GM18511 (cell line): ENCODE data around the gene LRRC3.
"Not testable (repeated sequence)": the region's sequence is repeated elsewhere in the genome, so short reads cannot be mapped to it uniquely, and the experiment has no call there.

Experiments
- ATAC-seq: cut with Tn5 transposase; IDR thresholded peaks from one replicate; pipeline ENCODE4 v1.9.1; 2021; ENCODE audit warnings: mild to moderate bottlenecking, moderate library complexity; ENCODE audit not compliant: unreplicated experiment

The LRRC3 gene

DNA sequence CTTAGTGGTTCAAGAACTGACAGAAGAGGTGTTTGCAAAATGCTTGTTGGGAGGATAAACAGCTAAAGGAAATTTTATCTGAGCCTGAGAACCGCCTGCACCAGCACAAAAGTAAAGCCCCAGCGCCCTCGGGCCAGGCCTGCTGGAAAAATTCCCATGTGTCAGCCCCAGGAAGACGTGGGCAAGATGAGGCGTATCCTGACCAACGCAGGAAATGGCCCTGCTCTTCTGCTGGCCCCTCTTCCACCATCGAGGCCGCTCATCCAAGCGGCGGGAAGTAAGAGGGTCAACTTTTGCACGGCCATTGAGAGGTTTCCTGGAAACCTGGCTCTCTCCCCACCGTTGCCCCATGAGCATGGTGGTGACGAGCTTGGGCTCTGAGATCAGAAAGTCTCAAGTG is 39.6 kb downstream of the LRRC3 start:
- no peak for ATAC-seq

DNA sequence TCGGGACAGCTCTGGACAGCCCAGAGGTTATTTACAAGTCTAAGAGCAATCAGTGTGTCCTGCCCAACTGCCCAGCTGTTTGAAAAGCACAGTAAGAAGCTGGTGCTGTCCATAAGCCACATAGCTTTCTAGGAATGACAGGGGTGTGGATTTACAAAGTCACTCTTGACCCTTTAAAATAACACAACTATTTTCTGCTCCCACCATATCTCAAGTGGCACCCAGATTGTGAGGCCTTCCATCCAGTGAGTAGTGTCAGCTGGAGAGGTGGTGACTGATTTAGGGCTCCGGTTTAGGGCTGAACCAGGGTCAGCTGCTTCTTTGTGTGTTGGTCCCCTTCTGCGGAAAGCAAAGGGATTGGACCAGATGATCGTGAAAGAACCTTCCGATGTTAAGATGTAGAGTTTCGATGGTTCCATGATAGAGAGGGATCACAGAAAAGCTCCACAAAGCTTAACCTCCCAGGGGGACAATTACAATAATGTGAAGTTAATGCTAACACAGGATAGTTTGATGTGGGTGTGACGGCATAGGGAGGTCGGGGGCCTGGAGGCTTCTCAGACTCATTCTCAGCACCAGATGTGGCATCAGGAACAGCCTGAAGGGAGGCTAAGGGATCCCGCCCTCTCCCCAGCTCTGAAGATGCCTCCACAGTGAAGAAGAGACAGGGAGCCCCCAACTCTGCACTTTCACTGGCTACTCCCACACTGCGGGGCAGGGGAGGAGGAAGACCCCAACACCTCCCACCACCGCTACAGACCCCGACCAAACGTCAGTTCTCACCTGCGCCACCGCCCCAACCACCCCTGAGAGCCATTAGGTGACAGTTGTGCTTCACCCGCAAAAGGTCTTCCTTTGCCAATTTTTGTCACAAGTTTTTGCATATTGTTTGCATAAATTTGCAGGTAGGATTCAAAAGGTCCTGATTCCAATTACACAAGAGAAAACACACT is 40.6 kb downstream of the LRRC3 start:
- ATAC-seq, result no peak

DNA sequence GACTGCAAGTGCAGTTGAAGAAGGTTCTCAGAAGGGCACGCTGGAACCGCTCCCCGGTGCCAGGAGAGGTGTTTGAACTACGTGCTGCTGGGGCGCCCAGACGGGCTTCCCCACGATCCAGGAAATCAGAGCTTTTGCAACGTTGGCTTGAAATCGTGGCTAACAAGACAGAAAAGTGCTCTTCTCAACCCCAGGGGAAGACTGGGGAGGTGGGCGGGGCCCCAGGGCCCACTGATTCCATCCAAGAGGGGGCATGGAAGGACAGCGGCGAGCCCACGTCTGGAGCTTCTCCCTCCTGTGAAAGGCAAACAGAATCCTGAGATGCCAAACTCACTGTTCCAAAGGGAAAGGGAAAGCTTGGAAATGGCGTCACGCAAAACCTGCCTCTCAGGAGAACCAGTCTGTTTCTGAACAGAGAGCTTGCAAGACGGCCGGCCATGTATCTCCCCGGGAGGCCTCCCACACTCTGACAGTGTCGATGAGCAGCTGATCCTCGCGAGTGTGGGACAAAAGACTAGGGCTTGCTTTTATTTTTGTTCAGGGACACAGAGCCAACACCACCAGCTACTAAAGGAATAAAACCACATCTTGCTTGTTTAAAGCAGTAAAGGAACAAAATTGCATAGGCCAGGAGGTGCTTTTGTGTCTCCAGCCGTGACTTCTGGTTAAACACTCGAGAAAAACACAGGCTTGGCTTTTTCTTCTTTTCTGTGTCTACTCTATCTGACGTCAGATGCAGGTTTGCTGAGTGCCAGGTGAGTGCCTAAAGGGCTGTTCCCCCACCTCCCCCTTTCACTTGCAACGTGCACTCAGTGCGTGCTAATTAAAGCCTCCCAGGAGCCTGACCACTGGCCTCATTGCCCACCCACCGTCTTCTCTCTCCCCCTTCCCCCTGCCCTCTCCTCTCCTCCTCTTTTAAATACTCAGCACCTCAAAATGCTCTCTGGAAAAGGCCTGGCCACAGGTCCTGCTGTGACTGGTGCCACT is 41.5 kb downstream of the LRRC3 start:
- no peak for ATAC-seq

DNA sequence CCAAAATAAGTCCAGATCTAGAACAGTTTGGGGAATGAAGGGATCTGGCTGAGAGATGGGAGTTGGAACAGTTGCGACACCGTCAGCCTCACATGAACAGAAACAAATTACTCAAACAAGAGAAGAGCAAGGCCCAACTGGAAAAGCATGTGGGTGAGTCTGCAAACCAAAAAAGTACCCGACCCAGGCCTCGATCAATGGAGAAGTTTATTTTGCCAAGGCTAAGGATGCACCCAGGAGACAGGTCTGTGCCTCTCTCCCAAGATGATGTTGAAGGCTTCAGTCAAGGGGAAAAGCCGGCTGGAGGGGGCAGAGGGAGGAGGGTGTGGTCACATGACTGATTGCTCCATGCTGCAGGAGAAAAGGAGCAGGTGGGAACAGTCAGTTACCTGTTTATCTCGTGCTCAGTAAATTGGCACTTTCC is 42.4 kb downstream of the LRRC3 start:
- ATAC-seq, result no peak

DNA sequence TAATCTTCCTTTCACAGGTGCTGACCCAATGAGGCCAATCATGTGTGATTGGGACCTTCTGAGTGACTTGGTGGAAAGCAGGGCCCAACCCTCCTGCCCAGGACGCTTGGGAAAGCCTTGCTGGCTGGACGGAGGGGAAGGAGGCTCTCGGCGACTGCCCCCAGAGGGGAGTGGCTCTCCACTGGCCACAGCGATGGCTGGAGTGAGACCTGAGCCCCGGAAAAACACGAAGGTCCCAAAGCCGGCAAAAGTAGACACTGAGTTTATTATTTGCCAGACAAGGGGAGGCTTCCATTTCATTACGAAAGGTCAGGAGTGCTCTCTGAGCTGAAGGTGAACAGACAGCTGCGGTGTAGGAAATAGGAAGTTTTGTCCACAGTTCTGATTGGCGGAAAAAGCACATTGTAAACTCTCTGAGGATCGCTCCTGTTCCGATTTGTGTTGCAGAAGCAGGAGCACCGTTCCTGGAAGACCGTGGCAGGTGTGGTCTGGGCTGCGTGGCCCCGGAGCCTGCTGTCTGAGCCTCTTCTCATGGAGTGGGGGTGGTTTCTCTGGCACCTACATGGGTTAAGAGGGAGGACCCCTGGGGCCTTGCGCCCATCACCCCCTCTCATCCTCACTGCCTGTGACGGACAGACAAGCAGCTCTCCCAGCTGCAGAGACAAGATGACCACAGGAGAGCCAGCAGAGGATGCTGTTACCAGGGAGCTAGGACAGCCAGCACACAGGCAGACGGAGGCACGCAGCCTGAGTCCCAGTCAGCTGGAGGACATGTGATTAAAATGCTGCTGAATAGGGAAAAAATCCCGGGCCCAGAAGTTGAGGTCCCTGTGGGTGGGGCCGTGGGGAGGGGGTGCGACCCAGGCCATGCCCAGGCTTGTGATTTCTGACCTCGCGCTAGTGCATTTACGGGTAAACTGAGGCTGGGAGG is 43.2 kb downstream of the LRRC3 start:
- ATAC-seq, result no peak

DNA sequence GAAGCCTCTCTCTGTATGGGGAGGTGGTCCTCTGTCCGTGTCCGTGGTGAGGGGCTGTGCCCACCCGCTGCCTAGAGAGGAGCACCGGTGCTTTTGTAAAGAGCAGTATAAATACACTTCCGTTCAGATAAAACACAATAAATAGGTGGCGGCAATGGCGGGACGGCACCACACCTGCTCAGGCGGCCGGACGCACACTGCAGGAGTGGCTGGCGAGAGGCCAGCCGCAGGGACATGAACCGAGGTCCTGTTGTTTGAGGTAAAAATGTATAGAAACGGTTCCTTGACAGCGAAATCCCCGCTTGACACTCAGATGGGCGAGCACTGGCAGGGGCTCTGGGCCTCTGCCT is 43.9 kb downstream of the LRRC3 start:
- no peak for ATAC-seq

DNA sequence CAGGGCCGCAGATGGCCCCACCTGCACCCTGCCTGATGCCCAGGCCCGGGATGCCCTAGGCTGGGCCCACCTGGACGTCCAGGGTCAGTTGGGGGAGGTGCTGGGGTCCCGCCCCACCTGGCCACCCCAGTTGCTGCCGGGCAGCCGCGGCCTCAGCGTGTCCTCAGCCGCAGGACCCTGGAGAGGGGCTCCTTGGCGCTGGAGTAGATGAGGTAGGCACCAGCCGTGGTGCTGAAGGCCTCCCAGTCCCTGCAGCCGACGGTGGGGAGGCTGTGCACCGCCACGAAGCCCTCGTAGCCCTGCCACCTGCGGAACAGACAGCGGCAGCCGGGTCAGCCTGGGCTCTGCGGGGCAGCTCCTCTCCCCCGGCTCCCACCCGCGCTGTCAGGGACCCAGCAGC is 44.3 kb downstream of the LRRC3 start:
- no peak for ATAC-seq

DNA sequence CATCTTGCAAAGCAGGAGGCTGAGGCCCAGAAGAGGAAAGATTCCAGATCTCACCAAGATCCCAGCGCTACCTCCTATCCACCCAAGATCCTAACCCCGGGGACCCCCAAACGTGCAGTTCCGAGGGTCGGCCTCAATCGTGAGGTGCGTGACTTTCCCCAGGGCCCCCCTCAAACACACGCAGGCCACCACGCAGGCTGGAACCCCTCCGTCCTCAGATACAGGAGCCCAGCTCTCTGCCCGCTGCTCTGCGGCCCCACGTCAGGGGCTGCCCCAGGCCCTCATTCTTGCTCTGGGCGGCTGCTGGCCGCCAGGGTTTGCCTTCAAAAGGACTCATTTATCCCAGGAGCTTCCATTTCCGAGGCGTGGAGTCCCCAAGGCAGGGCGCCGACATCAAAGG is 44.8 kb downstream of the LRRC3 start:
- no peak for ATAC-seq

DNA sequence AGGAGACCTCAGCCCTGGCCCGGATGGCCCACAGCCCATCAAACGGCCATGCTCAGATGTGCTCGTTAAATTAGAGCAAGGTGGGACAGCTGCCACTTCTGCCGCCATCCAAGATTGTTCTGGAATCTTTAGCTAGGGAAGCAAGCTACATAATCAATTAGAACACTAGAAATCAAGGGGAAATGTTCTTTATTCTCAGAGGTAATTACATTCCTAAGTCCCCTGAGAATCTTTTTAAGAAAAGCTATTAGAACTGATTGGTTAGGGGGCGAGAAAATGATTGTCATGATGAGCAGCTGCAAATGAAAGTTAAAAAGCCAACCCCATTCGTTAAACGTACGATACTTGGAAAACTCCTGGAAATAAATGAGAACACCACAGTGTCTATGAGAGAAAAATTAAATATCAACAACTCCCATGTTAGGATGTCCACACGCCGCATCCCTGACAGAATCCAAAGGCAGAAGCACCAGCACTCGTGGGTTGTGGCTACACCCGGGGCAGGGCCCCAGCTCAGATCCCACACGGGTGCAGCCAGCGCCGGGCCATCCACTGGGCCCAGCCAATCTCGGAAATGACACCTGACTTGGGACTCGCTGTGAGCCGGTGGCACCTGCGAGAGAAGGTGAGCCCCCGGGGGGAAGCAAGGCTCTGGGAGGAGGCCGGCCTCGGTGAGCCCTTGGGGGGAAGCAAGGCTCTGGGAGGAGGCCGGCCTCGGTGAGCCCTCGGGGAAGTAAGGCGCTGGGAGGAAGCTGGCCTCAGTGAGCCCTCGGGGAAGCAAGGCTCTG is 47.1 kb downstream of the LRRC3 start:
- ATAC-seq, result no peak

DNA sequence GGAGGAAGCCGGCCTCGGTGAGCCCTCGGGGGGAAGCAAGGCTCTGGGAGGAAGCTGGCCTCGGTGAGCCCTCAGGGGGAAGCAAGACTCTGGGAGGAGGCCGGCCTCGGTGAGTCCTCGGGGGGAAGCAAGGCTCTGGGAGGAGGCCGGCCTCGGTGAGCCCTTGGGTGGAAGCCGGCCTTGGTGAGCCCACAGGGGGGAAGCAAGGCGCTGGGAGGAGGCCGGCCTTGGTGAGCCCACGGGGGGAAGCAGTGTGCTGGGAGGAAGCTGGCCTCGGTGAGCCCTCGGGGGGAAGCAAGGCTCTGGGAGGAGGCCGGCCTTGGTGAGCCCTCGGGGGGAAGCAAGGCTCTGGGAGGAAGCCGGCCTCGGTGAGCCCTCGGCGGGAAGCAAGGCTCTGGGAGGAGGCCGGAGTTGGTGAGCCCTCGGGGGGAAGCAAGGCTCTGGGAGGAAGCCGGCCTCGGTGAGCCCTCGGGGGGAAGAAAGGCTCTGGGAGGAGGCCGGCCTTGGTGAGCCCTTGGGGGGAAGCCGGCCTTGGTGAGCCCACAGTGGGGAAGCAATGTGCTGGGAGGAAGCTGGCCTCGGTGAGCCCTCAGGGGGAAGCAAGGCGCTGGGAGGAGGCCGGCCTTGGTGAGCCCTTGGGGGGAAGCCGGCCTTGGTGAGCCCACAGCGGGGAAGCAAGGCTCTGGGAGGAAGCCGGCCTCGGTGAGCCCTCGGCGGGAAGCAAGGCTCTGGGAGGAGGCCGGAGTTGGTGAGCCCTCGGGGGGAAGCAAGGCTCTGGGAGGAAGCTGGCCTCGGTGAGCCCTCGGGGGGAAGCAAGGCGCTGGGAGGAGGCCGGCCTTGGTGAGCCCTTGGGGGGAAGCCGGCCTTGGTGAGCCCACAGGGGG is 47.9 kb downstream of the LRRC3 start:
- ATAC-seq, result not testable (repeated sequence)

DNA sequence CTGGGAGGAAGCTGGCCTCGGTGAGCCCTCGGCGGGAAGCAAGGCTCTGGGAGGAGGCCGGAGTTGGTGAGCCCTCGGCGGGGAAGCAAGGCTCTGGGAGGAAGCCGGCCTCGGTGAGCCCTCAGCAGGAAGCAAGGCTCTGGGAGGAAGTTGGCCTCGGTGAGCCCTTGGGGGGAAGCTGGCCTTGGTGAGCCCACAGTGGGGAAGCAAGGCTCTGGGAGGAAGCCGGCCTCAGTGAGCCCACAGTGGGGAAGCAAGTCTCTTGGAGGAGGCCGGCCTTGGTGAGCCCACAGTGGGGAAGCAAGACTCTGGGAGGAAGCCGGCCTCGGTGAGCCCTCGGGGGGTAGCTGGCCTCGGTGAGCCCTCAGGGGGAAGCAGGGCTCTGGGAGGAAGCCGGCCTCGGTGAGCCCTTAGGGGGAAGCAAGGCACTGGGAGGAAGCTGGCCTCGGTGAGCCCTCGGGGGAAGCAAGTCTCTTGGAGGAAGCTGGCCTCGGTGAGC is 48.6 kb downstream of the LRRC3 start:
- ATAC-seq, result no peak

DNA sequence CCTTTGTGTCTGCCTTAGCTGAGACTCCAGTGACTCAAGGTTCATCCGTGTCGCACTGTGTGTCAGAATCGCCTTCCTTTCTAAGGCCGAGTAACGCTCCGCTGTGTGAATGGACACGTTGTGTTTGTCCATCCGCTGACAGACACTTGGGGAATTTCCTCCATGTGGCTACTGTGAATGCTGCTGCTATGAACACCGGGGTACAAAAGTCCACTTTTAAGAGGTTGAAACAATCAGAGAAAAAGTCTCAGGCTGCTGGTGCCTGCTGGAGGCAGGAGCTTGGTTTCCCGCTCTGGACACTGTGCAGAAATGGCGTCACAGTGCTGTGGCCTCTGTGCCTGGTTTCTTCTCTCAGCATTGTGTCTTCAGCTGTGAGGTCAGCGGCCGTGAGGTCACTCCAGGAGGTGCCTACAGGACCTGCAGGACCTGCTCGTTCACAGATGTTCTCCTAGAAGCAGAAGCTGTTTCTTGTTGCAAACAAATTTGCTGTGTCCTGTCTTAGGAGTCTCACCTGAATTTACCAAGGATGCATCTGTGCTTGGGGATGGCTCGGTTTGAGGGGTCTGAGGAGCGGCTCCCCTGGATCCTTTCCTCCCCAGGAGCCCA is 50.5 kb downstream of the LRRC3 start:
- ATAC-seq, result no peak

DNA sequence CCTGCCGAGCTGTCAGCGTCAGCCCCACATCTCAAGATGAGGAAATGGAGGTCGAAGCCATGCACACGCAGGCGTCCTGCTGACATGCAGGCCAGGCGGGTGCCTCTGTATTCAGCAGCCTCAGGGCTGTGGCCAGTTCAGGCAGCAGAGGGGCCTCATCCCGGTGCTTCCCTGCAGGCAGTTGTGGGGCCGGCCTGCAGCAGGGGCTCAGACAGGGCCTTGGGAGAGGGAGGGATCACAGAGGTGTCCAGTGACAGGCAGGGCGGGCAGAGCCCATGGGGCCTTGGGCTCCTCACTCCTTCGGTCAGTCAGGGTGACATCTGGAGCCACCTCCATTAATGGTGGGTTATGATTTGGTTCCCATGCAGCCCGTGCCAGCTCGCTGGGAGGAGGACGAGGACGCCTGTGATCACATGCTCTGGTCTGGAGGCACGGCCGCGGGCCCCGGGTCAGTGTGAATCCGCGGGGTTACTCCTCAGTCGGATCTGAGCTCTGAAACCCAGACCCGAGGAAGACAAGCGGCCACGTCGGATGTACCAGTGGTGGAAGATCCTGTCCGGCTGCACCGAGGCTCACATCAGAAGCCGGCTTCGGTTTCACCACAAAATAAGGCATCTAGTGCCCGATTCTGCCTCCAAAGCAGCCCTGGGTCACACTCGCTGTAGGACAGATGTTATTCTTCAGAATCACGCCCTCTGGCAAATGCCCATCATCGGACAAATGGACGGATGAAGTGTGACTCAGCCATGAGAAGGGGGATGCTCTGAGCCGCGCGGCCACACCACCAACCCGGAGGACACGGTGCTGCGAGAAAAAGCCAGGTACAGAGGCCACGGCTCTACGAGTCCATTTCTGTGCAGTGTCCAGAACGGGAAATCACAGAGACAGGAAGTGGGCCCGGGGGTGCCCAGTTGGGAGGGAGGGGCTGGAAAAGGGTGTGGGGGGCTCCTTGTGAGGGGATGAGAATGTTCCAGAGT is 51.3 kb downstream of the LRRC3 start:
- no peak for ATAC-seq

DNA sequence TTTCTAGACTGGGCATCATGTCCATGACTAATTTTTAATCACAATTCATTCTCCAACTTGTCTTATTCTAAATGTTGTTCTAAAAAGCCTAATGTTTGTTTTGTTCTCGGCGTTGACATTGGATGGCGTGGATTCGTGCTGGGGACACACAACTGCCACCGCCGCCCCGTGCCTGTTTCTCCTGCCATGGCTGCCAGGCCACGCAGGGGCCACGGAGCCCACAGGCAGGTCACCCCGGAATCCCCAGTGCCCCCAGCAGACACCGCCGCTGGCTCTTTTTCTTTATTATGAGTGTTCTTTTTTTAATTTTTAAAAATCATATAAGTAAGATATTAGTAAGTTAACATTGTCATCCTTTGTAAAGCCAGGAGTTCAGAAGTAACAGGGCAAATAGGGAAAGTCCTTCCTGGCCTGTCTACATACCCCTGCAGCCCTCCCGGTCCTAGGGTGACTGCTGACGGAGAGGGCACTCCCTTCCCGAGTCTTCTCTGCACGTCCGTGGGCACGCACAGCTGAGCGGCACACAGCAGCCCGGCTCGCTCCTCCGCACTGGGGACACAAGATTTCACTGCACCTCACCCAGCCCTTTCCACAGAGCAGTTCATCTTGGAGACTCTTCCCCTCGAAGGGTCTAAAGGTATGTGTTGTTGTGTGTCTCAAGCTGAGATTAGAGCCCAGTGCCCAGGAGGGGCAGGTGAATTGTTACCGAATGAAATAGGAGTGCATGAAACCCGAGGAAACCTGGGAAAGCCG is 52.5 kb downstream of the LRRC3 start:
- ATAC-seq, result no peak

DNA sequence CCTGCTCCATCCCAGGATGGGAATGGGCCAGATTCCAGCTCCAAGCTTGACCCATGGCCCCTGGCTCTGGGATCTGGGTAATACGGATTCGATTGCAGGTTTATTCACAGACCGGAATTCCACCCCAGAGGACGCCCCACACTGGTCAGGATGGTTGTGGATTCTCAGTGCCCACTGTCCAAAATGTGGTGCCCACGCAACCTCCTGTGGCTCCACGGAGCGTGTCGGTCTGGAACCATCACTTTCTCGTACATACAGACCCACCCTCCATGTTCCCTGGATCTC is 53.1 kb downstream of the LRRC3 start:
- no peak for ATAC-seq

DNA sequence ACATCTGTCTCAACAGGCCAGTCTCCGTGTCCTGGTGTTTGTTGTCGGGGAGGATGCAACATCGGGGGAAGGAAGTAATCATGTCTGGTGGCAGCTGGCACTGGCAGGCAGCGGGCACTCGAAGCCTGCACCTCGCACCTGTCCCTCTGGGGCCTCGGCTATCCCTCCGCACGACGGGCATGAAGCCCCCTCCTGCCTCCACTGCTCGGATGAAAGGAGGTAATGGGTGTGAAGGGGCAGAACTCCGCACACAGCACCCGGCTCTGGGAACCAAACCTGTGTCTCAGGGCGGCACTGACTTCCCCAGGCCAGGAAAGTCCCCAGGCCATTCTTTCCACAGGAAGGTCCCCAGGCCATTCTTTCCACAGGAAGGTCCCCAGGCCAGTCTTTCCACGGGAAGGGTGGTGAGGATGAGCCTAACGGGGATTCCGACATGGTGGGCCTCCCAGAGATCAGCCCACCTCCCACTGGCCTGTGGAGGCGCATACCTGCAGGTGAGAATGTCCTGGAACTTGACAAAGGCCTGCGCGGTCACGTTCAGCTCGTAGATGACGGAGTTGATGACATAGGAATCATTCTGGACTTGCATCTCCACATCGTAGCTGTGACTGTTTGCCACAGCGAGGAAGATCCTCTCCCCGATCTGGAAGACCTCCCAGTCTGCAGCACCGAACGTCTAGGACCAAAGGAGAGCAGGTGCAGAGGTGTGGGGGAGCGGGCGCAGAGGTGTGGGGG is 53.6 kb downstream of the LRRC3 start:
- no peak for ATAC-seq
